ENCODE results near the gene ESYT2.
"Not testable (repeated sequence)": the region's sequence is repeated elsewhere in the genome, so short reads cannot be mapped to it uniquely, and the experiment has no call there.

ESYT2 gene

GRCh38 chr7:158829342-158830210, at the start of gene ESYT2:
ESYT2 (minus strand) TSS chr7:158829509; CDS start chr7:158829418, 91 bp downstream.
- DNase-seq: peak; percentile 99

GRCh38 chr7:158878151-158879079, 49.1 kb upstream of the ESYT2 start:
- not testable (repeated sequence) for DNase-seq

GRCh38 chr7:158876984-158877383, 47.7 kb upstream of the ESYT2 start:
- DNase-seq: no peak

GRCh38 chr7:158869876-158870275, 40.6 kb upstream of the ESYT2 start:
- DNase-seq: no peak

GRCh38 chr7:158868764-158869410, 39.6 kb upstream of the ESYT2 start:
- DNase-seq: peak; percentile 29

- DNase-seq: no peak
Observed at GRCh38 chr7:158867214-158867984, 38.1 kb upstream of the ESYT2 start.

- no peak for DNase-seq
Observed at GRCh38 chr7:158865977-158866376, 36.7 kb upstream of the ESYT2 start.

- no peak for DNase-seq
Observed at GRCh38 chr7:158865462-158865922, 36.2 kb upstream of the ESYT2 start.

GRCh38 chr7:158864833-158865232, 35.5 kb upstream of the ESYT2 start:
- no peak for DNase-seq

- DNase-seq: no peak
Observed at GRCh38 chr7:158864507-158864820, 35.2 kb upstream of the ESYT2 start.

- DNase-seq: peak; percentile 86
Observed at GRCh38 chr7:158863611-158864506, 34.5 kb upstream of the ESYT2 start.

- DNase-seq: not testable (repeated sequence)
Observed at GRCh38 chr7:158862985-158863610, 33.8 kb upstream of the ESYT2 start.

GRCh38 chr7:158861936-158862704, 32.8 kb upstream of the ESYT2 start:
- DNase-seq: no peak

GRCh38 chr7:158861004-158861787, 31.9 kb upstream of the ESYT2 start:
- DNase-seq: no peak

GRCh38 chr7:158860394-158860793, 31.1 kb upstream of the ESYT2 start:
- DNase-seq: no peak

- DNase-seq: no peak
Observed at GRCh38 chr7:158858592-158859503, 29.5 kb upstream of the ESYT2 start.

GRCh38 chr7:158856883-158857668, 27.8 kb upstream of the ESYT2 start:
- DNase-seq: no peak

Data from right hindlimb (tissue), 1 donor.